NCI-H128 (cell line): ENCODE measurements around the gene GSTM4.
"Not testable (repeated sequence)": the region's sequence is repeated elsewhere in the genome, so short reads cannot be mapped to it uniquely, and the experiment has no call there.

ENCODE experiments used
- DNase-seq: peaks from one replicate; lab custom pipeline; 2025; ENCODE audit not compliant: unreplicated experiment; lab: John Stamatoyannopoulos, UW

GSTM4 gene

GRCh38 chr1:109695138-109695537 lies 39.2 kb downstream of the GSTM4 start:
- DNase-seq = not testable (repeated sequence)

- no peak for DNase-seq
Observed at GRCh38 chr1:109697066-109697465, 41.2 kb downstream of the GSTM4 start.

- DNase-seq = not testable (repeated sequence)
Observed at GRCh38 chr1:109697861-109698260, 42.0 kb downstream of the GSTM4 start.

- not testable (repeated sequence) for DNase-seq
Observed at GRCh38 chr1:109702940-109703339, 47.0 kb downstream of the GSTM4 start.

GRCh38 chr1:109704173-109704572 lies 48.3 kb downstream of the GSTM4 start:
- no peak for DNase-seq

- no peak for DNase-seq
Observed at GRCh38 chr1:109705411-109705810, 49.5 kb downstream of the GSTM4 start.

- not testable (repeated sequence) for DNase-seq
Observed at GRCh38 chr1:109708949-109709348, 53.0 kb downstream of the GSTM4 start.

GRCh38 chr1:109709822-109710221 lies 53.9 kb downstream of the GSTM4 start:
- DNase-seq = not testable (repeated sequence)
